Naive thymus-derived CD4-positive, alpha-beta T cell (primary cell): ENCODE data around the gene EID2B. TPM values are rescaled to one million over a fixed set of nuclear protein-coding genes. Genes with fewer than 3 reads are reported as not detected.
A peak's percentile ranks its signal among the peaks of the same experiment; 100 is the strongest.

Experiments used
- ATAC-seq: fragments of 150-1000 bp; cut with Tn5 transposase; 2 replicates; pipeline ENCODE4 v1.10.0; 2021; ENCODE audit warnings: mild to moderate bottlenecking, moderate library complexity
- CTCF ChIA-PET: fragments of 350-600 bp; sonication (Branson Sonifier 250); formaldehyde crosslinking; loops from one replicate; lab custom pipeline; 2021; ENCODE audit warnings: antibody characterized with exemption; lab: Charles Lee
- POLR2A ChIA-PET: fragments of 350-600 bp; sonication (Branson Sonifier 250); formaldehyde crosslinking; loops from one replicate; lab custom pipeline; 2021; ENCODE audit warnings: antibody characterized with exemption, inconsistent platforms; lab: Charles Lee
- DNase-seq, 9 donors: peaks; one replicate each; pipeline versions ENCODE4 v3.0.0 to v3.0.0-alpha.2; 2020 to 2022; ENCODE audit warnings: mixed read lengths in 1 of 9
- H3K27ac ChIP-seq: one replicate; pipeline ENCODE4 v1.7.0; 2013; ENCODE audit warnings: mild to moderate bottlenecking, low read depth, low read length, moderate library complexity
- H3K27me3 ChIP-seq, 2 donors: one replicate each; pipeline ENCODE4 v1.7.0; 2013; ENCODE audit warnings: low read length in 2 of 2, mild to moderate bottlenecking in 2 of 2, moderate library complexity in 2 of 2; ENCODE audit not compliant: control insufficient read depth in 2 of 2, insufficient read depth in 2 of 2
- H3K36me3 ChIP-seq, 3 experiments: 1 replicate in 2 of 3; 2 replicates in 1 of 3; pipeline ENCODE4 v1.7.0; 2013; ENCODE audit warnings: low read length in 3 of 3, mild to moderate bottlenecking in 3 of 3, moderate library complexity in 1 of 3; ENCODE audit not compliant: insufficient read depth in 3 of 3, control insufficient read depth in 2 of 3
- H3K4me1 ChIP-seq, 2 donors: one replicate each; pipeline ENCODE4 v1.7.0; 2013; ENCODE audit warnings: low read length in 2 of 2, mild to moderate bottlenecking in 2 of 2, moderate library complexity in 1 of 2; ENCODE audit not compliant: control insufficient read depth in 2 of 2, insufficient read depth in 2 of 2
- H3K4me3 ChIP-seq: 2 replicates; pipeline ENCODE4 v1.7.0; 2013; ENCODE audit warnings: mild to moderate bottlenecking, low read length
- H3K9me3 ChIP-seq, 3 experiments: 1 replicate in 2 of 3; 2 replicates in 1 of 3; pipeline ENCODE4 v1.7.0; 2013; ENCODE audit warnings: low read length in 3 of 3; ENCODE audit not compliant: control insufficient read depth in 2 of 3
- H3K27ac Mint-ChIP-seq, 9 donors: one replicate each; pipeline ENCODE4 v1.8.0; 2020 to 2022; ENCODE audit warnings: mixed read lengths in 9 of 9, mild to moderate bottlenecking in 8 of 9, moderate library complexity in 5 of 9, inconsistent platforms in 2 of 9
- H3K27me3 Mint-ChIP-seq, 5 donors: one replicate each; pipeline ENCODE4 v1.8.0; 2021 to 2022; ENCODE audit warnings: mixed read lengths in 5 of 5, mild to moderate bottlenecking in 1 of 5
- H3K36me3 Mint-ChIP-seq, 5 donors: one replicate each; pipeline ENCODE4 v1.8.0; 2020 to 2022; ENCODE audit warnings: mixed read lengths in 5 of 5, mild to moderate bottlenecking in 3 of 5, inconsistent platforms in 1 of 5
- H3K4me1 Mint-ChIP-seq, 7 donors: one replicate each; pipeline ENCODE4 v1.8.0; 2020 to 2022; ENCODE audit warnings: mixed read lengths in 7 of 7, mild to moderate bottlenecking in 3 of 7, inconsistent platforms in 1 of 7
- H3K4me3 Mint-ChIP-seq, 10 donors: one replicate each; pipeline ENCODE4 v1.8.0; 2020 to 2022; ENCODE audit warnings: mild to moderate bottlenecking in 10 of 10, mixed read lengths in 10 of 10, moderate library complexity in 6 of 10, inconsistent platforms in 2 of 10
- H3K9me3 Mint-ChIP-seq, 11 donors: one replicate each; pipeline ENCODE4 v1.8.0; 2020 to 2022; ENCODE audit warnings: mixed read lengths in 11 of 11, mild to moderate bottlenecking in 4 of 11, inconsistent platforms in 1 of 11, moderate library complexity in 1 of 11
- intact Hi-C, 2 donors: fragments of 100-400 bp; cut with micrococcal nuclease; formaldehyde crosslinking; loops; one replicate each; pipeline ENCODE4 v1.15.1; 2023
- polyA plus RNA-seq, 2 donors: library from polyadenylated mRNA; unstranded; fragments of 300-500 nt; fragmentation: Illumina TruSeq; gene quantifications; one replicate each; pipeline ENCODE4 v1.2.3, GENCODE V29; 2021
- total RNA-seq, 6 experiments: library from RNA in 5 of 6; stranded (reverse) in 5 of 6; gene quantifications; 1 replicate in 5 of 6; 2 replicates in 1 of 6; pipeline ENCODE4 v1.2.3 and lab custom pipeline; 2021 to 2026

The EID2B gene
- total and polyA plus RNA-seq, 7 experiments from 2014 or later = 4.4 to 8.5 (median 6.3) TPM

DNA sequence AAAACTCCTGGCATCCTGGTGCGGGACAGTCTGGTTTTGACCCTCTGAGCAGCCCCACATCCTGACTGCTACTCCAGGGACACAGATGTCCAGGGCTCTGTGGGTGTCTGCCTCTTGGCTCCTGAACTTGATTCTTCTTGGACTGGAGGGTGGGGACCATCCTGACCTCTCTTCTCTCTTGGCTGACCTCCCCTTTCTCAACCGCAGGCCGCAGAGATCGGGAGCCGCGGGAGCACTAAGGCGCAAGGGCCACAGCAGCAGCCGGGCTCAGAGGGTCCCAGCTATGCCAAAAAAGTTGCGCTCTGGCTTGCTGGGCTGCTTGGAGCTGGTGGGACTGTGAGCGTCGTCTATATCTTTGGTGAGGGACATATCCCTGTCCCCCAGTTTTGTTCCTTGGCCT, 51.0 kb downstream of the EID2B start:
- Mint-ChIP-seq H3K36me3 (peaks cover 0 to 18% (median 5%) of the 10 kb centered on the region in 5 donors), H3K27me3 (no peaks in the 10 kb centered on the region), H3K4me1 (peaks cover 12 to 32% (median 25%) of the 10 kb centered on the region in 7 donors), H3K9me3 (no peaks in the 10 kb centered on the region), H3K4me3 (peak overlapping the region; percentile 86 to 97 (median 92)), H3K27ac (peak overlapping the region; percentile 80 to 97 (median 93))
- H3K9me3 ChIP-seq = no peaks in the 10 kb centered on the region
- peaks cover 10 to 11% of the 10 kb centered on the region in 2 donors for H3K4me1 ChIP-seq
- peak overlapping the region; percentile 74 for H3K4me3 ChIP-seq
- H3K36me3 ChIP-seq = peaks cover 0 to 32% (median 8%) of the 10 kb centered on the region in 3 experiments
- ChIA-PET POLR2A (interaction anchor here (0.6 to 1.2 kb wide), 3 partner anchors 24 to 37 kb away, joined by 3 to 4 read pairs (median 4); partner anchors contain the start of gene SUPT5H), CTCF (no interaction called here)
- peak overlapping the region; percentile 86 for H3K27ac ChIP-seq
- intact Hi-C loops = loop anchor here (2.0 kb wide), 2 partner anchors 17 to 69 kb away; partner anchors contain the start of genes DLL3 (in 1 of the 2) and PLEKHG2 (in 1 of the 2)
- no peaks in the 10 kb centered on the region for H3K27me3 ChIP-seq
- DNase-seq (no peak), ATAC-seq (no peak)

GRCh38 chr19:39481229-39481545, 51.5 kb downstream of the EID2B start:
- Mint-ChIP-seq H3K27me3 (no peaks in the 10 kb centered on the region), H3K4me3 (peak overlapping the region; percentile 86 to 97 (median 92)), H3K4me1 (peaks cover 12 to 32% (median 25%) of the 10 kb centered on the region in 7 donors), H3K27ac (peak overlapping the region; percentile 80 to 97 (median 93)), H3K36me3 (peaks cover 0 to 17% (median 6%) of the 10 kb centered on the region in 5 donors), H3K9me3 (no peaks in the 10 kb centered on the region)
- CTCF ChIA-PET = no interaction called here
- no peaks in the 10 kb centered on the region for H3K9me3 ChIP-seq
- H3K36me3 ChIP-seq = peaks cover 0 to 32% (median 8%) of the 10 kb centered on the region in 3 experiments
- intact Hi-C loops = loop anchor here (2.0 kb wide), 2 partner anchors 18 to 68 kb away; partner anchors contain the start of genes DLL3 (in 1 of the 2) and PLEKHG2 (in 1 of the 2)
- H3K4me1 ChIP-seq = peaks cover 10 to 11% of the 10 kb centered on the region in 2 donors
- POLR2A ChIA-PET = interaction anchor here (0.6 to 1.2 kb wide), 6 partner anchors 10 to 240 kb away, joined by 3 to 5 read pairs (median 4); partner anchors contain the start of genes MED29, PAF1 and SUPT5H
- H3K4me3 ChIP-seq = peak overlapping the region; percentile 74
- no peaks in the 10 kb centered on the region for H3K27me3 ChIP-seq
- peak overlapping the region; percentile 86 for H3K27ac ChIP-seq
- no peak for ATAC-seq
- DNase-seq = no peak

Other genes starting within 250 kb of the EID2B start
- not detected for gene IFNL1, start 236.4 kb downstream of the EID2B start, total RNA-seq
- gene IFNL1, start 236.4 kb downstream of the EID2B start, polyA plus RNA-seq = not detected
- gene LRFN1, start 212.0 kb downstream of the EID2B start, total RNA-seq = 10 to 100 TPM in 2 of 5 experiments, 1 to 10 TPM in 3; 4.0 to 11.6 (median 6.0) TPM
- 1 to 10 TPM; 3.9 to 7.1 TPM for gene LRFN1, start 212.0 kb downstream of the EID2B start, polyA plus RNA-seq
- 100 to 1,000 TPM; 345 to 516 (median 429) TPM for gene GMFG, start 196.8 kb downstream of the EID2B start, total RNA-seq
- 1,000 to 10,000 TPM; 1,379 to 1,413 TPM for gene GMFG, start 196.8 kb downstream of the EID2B start, polyA plus RNA-seq
- 10 to 100 TPM; 52.0 to 84.6 (median 65.6) TPM for gene SAMD4B, start 190.4 kb downstream of the EID2B start, total RNA-seq
- gene SAMD4B, start 190.4 kb downstream of the EID2B start, polyA plus RNA-seq = 10 to 100 TPM in 1 of 2 donors, 1 to 10 TPM in 1; 7.3 to 19.7 TPM
- gene PAF1, start 141.7 kb downstream of the EID2B start, total RNA-seq = 100 to 1,000 TPM in 1 of 5 experiments, 10 to 100 TPM in 4; 42.8 to 104 (median 55.5) TPM
- 10 to 100 TPM; 35.8 to 59.7 TPM for gene PAF1, start 141.7 kb downstream of the EID2B start, polyA plus RNA-seq
- 10 to 100 TPM; 44.2 to 57.2 (median 49.4) TPM for gene MED29, start 141.5 kb downstream of the EID2B start, total RNA-seq
- gene MED29, start 141.5 kb downstream of the EID2B start, polyA plus RNA-seq = 10 to 100 TPM; 57.4 to 61.0 TPM
- gene ZFP36, start 126.0 kb downstream of the EID2B start, total RNA-seq = 1,000 to 10,000 TPM in 1 of 5 experiments, 100 to 1,000 TPM in 3, 10 to 100 TPM in 1; 72.1 to 1,250 (median 187) TPM
- gene ZFP36, start 126.0 kb downstream of the EID2B start, polyA plus RNA-seq = 10 to 100 TPM; 75.5 to 97.1 TPM
- 100 to 1,000 TPM in 1 of 5 experiments, 10 to 100 TPM in 4; 16.4 to 205 (median 58.2) TPM for gene PLEKHG2, start 120.2 kb downstream of the EID2B start, total RNA-seq
- gene PLEKHG2, start 120.2 kb downstream of the EID2B start, polyA plus RNA-seq = 10 to 100 TPM in 1 of 2 donors, 1 to 10 TPM in 1; 2.6 to 18.5 TPM
- gene RPS16, start 96.9 kb downstream of the EID2B start, total RNA-seq = 1,000 to 10,000 TPM; 2,281 to 4,335 (median 4,063) TPM
- gene RPS16, start 96.9 kb downstream of the EID2B start, polyA plus RNA-seq = 1,000 to 10,000 TPM; 2,448 to 2,618 TPM
- gene SUPT5H, start 87.3 kb downstream of the EID2B start, total RNA-seq = 100 to 1,000 TPM; 180 to 247 (median 203) TPM
- gene SUPT5H, start 87.3 kb downstream of the EID2B start, polyA plus RNA-seq = 100 to 1,000 TPM in 1 of 2 donors, 10 to 100 TPM in 1; 78.7 to 127 TPM
- gene TIMM50, start 52.0 kb downstream of the EID2B start, total RNA-seq = 10 to 100 TPM; 43.5 to 70.0 (median 50.0) TPM
- 10 to 100 TPM; 43.8 to 50.8 TPM for gene TIMM50, start 52.0 kb downstream of the EID2B start, polyA plus RNA-seq
- under 1 TPM in 2 of 5 experiments, not detected in 3; 0.15 to 0.22 TPM for gene DLL3, start 33.9 kb downstream of the EID2B start, total RNA-seq
- under 1 TPM; 0.08 to 0.12 TPM for gene DLL3, start 33.9 kb downstream of the EID2B start, polyA plus RNA-seq
- gene SELENOV, start 17.7 kb downstream of the EID2B start, total RNA-seq = not detected
- not detected for gene SELENOV, start 17.7 kb downstream of the EID2B start, polyA plus RNA-seq
- gene EID2, start 7.3 kb upstream of the EID2B start, total RNA-seq = 10 to 100 TPM; 12.2 to 29.1 (median 16.1) TPM
- gene EID2, start 7.3 kb upstream of the EID2B start, polyA plus RNA-seq = 10 to 100 TPM; 19.7 to 43.0 TPM
- not detected for gene LGALS13, start 69.7 kb upstream of the EID2B start, total RNA-seq
- not detected for gene LGALS13, start 69.7 kb upstream of the EID2B start, polyA plus RNA-seq
- gene LGALS16, start 123.1 kb upstream of the EID2B start, total RNA-seq = not detected
- not detected for gene LGALS16, start 123.1 kb upstream of the EID2B start, polyA plus RNA-seq
- under 1 TPM in 1 of 5 experiments, not detected in 4; 0.41 TPM for gene LGALS14, start 171.6 kb upstream of the EID2B start, total RNA-seq
- 1 to 10 TPM in 1 of 2 donors, under 1 TPM in 1; 0.72 to 1.1 TPM for gene LGALS14, start 171.6 kb upstream of the EID2B start, polyA plus RNA-seq
- 10 to 100 TPM in 2 of 5 experiments, 1 to 10 TPM in 2, under 1 TPM in 1; 0.81 to 50.4 (median 2.0) TPM for gene CLC, start 205.2 kb upstream of the EID2B start, total RNA-seq
- not detected for gene CLC, start 205.2 kb upstream of the EID2B start, polyA plus RNA-seq
- gene LEUTX, start 246.0 kb upstream of the EID2B start, total RNA-seq = not detected
- not detected for gene LEUTX, start 246.0 kb upstream of the EID2B start, polyA plus RNA-seq